Measurements from ENCODE around the gene GABRG3. TPM values are rescaled to one million over a fixed set of nuclear protein-coding genes. Genes with fewer than 3 reads are reported as not detected.

Gene GABRG3
- total and polyA plus RNA-seq, 2 of the 4 experiments (the other 2 are of a cell fraction): not detected

- Histone ChIP-seq H2BK5ac (ENCODE audit: low read depth, low read length, poor library complexity, severe bottlenecking) (no peak overlapping the region), H3K27me3 (ENCODE audit: control insufficient read depth, insufficient read depth, low read length) (no peaks in the 10 kb centered on the region), H4K91ac (ENCODE audit: insufficient read depth, low read depth, low read length) (no peak overlapping the region), H3K79me1 (ENCODE audit: low read depth in 1 of 2, low read length in 2 of 2) (no peaks in the 10 kb centered on the region), H3K23ac (ENCODE audit: low read depth, low read length) (no peak overlapping the region), H2BK20ac (ENCODE audit: low read depth, low read length) (no peak overlapping the region), H2BK15ac (ENCODE audit: low read depth, low read length) (no peak overlapping the region), H3K4ac (ENCODE audit: low read depth, low read length) (no peak overlapping the region), H3K4me3 (ENCODE audit: insufficient read depth, low read depth, low read length) (no peak overlapping the region), H3K9me1 (ENCODE audit: insufficient read depth, low read length) (no peaks in the 10 kb centered on the region), H3K18ac (ENCODE audit: low read depth, low read length) (no peak overlapping the region), H3K56ac (ENCODE audit: extremely low read depth, insufficient read depth, low read length) (no peak overlapping the region), H4K20me1 (ENCODE audit: insufficient read depth, low read length) (no peaks in the 10 kb centered on the region), H4K8ac (ENCODE audit: low read depth in 2 of 2, low read length in 2 of 2) (no peak overlapping the region), H3K9ac (ENCODE audit: low read depth, low read length) (no peak overlapping the region), H4K5ac (ENCODE audit: low read depth, low read length) (no peak overlapping the region), H3K14ac (replicated peaks; ENCODE audit: low read depth, low read length) (no peak overlapping the region), H2AFZ (replicated peaks; ENCODE audit: low read length, poor library complexity) (no peak overlapping the region), H3K4me2 (ENCODE audit: low read depth, low read length) (no peak overlapping the region), H2BK120ac (ENCODE audit: low read depth, low read length) (no peak overlapping the region), H3K36me3 (ENCODE audit: control insufficient read depth, insufficient read depth, low read length) (no peaks in the 10 kb centered on the region), H2AK5ac (ENCODE audit: low read depth, low read length) (no peak overlapping the region), H3K9me3 (ENCODE audit: control insufficient read depth, insufficient read depth, low read length) (peaks cover 26% of the 10 kb centered on the region), H2AK9ac (replicated peaks; ENCODE audit: low read depth, low read length, poor library complexity) (no peak overlapping the region), H3K4me1 (ENCODE audit: control insufficient read depth, insufficient read depth, low read length) (no peaks in the 10 kb centered on the region), H3K27ac (ENCODE audit: insufficient read depth, low read length) (no peak overlapping the region)
- no TSS peak for BruUV-seq (replicated peaks)
- dilution Hi-C loops (cut with HindIII; ENCODE audit: low sequenced_read_pairs, unreplicated experiment) (no loop called here), in situ Hi-C loops (cut with MboI; ENCODE audit: low sequenced_read_pairs) (no loop called here), intact Hi-C loops (cut with micrococcal nuclease) (no loop called here)
- no peak for DNase-seq
- TF ChIP-seq SMC3 (IDR thresholded peaks at IDR 0.05; ENCODE audit: low read depth, low read length) (no peak), MAFK (IDR thresholded peaks at IDR 0.05; ENCODE audit: low read depth, low read length) (no peak), POLR2A (IDR thresholded peaks at IDR 0.05; ENCODE audit: low read depth, low read length) (no peak), NFE2L2 (IDR thresholded peaks at IDR 0.05; ENCODE audit: low read depth, low read length) (no peak), RAD21 (IDR thresholded peaks at IDR 0.05; ENCODE audit: low read length) (no peak), MXI1 (IDR thresholded peaks at IDR 0.05; ENCODE audit: borderline replicate concordance, low read depth, low read length) (no peak), CTCF (conservative IDR thresholded peaks at IDR 0.05; ENCODE audit: low read depth, low read length) (no peak), ELK1 (IDR thresholded peaks at IDR 0.05; ENCODE audit: borderline replicate concordance, low read depth, low read length) (no peak), RFX5 (IDR thresholded peaks at IDR 0.05; ENCODE audit: low read depth, low read length) (no peak), BHLHE40 (IDR thresholded peaks at IDR 0.05; ENCODE audit: low read depth, low read length) (no peak)
- no CpG with 5 or more reads among the region's 2 CpGs for WGBS, 2 experiments (ENCODE audit: extremely low coverage in 2 of 2, insufficient read length in 1 of 2)
- CTCF ChIA-PET: no interaction called here
- POLR2A ChIA-PET (ENCODE audit: unreplicated experiment): no interaction called here
- ATAC-seq (ENCODE audit: low read depth): no peak
These were observed 150.7 kb downstream of the GABRG3 start for GRCh38 chr15:27121672-27122071.

Measured in IMR-90 (cell line).